Measurements from ENCODE around the gene SH3RF2.

GRCh38 chr5:146026307-146027010 is 90.1 kb downstream of the SH3RF2 start:
- TF ChIP-seq CTCF (IDR thresholded peaks at IDR 0.05; ENCODE audit: low read depth, low read length) (no peak), EZH2phosphoT487 (IDR thresholded peaks at IDR 0.05; ENCODE audit: low read depth) (no peak)
